Measurements from ENCODE around the gene PCDHGC5.

PCDHGC5 gene

DNA sequence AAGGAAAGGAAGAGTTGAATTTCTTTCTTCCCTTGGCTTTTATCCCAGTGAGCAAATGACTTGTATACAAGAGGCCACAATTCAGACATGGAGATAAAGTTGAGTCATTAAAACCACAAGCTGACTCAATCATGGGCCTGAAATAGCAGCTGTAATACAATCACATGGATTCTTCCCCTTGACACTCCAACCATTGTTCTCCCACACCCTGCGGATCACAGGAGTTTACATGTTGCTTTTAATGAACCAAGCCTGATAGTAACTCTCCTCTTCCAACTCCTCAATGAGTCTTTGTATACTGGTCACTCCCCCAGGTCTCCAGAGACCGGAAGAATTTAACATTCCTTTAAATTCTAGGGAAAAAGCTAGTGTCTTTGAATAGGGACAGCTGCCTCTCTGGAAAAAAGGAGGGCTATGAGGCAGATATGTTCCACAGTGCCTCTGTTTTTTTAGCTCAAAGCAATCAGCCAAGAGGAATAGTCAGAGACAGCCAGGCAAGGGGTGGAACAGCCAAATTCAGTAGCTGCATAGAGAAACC lies 32.4 kb downstream of the PCDHGC5 start:
- no peak for DNase-seq (ENCODE audit: low spot score)
- TF ChIP-seq, protein P1, sequence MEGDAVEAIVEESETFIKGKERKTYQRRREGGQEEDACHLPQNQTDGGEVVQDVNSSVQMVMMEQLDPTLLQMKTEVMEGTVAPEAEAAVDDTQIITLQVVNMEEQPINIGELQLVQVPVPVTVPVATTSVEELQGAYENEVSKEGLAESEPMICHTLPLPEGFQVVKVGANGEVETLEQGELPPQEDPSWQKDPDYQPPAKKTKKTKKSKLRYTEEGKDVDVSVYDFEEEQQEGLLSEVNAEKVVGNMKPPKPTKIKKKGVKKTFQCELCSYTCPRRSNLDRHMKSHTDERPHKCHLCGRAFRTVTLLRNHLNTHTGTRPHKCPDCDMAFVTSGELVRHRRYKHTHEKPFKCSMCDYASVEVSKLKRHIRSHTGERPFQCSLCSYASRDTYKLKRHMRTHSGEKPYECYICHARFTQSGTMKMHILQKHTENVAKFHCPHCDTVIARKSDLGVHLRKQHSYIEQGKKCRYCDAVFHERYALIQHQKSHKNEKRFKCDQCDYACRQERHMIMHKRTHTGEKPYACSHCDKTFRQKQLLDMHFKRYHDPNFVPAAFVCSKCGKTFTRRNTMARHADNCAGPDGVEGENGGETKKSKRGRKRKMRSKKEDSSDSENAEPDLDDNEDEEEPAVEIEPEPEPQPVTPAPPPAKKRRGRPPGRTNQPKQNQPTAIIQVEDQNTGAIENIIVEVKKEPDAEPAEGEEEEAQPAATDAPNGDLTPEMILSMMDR (IDR thresholded peaks at IDR 0.05; ENCODE audit: extremely low read depth, insufficient read depth, missing control alignments): no peak
- in situ Hi-C loops (cut with MboI; ENCODE audit: low pct_unique_long_range_greater_than_20kb, low sequenced_read_pairs, unreplicated experiment): no loop called here

GRCh38 chr5:141522301-141522700 lies 33.4 kb downstream of the PCDHGC5 start:
- TF ChIP-seq, protein P1 (IDR thresholded peaks at IDR 0.05; ENCODE audit: extremely low read depth, insufficient read depth, missing control alignments): no peak
- in situ Hi-C loops (cut with MboI; ENCODE audit: low pct_unique_long_range_greater_than_20kb, low sequenced_read_pairs, unreplicated experiment): no loop called here
- no peak for DNase-seq (ENCODE audit: low spot score)

- in situ Hi-C loops (cut with MboI; ENCODE audit: low pct_unique_long_range_greater_than_20kb, low sequenced_read_pairs, unreplicated experiment): no loop called here
- no peak for DNase-seq (ENCODE audit: low spot score)
- TF ChIP-seq, protein P1 (IDR thresholded peaks at IDR 0.05; ENCODE audit: extremely low read depth, insufficient read depth, missing control alignments): no peak
Measured at GRCh38 chr5:141523991-141524390, 35.1 kb downstream of the PCDHGC5 start.

- DNase-seq (ENCODE audit: low spot score): peak; percentile 57
- in situ Hi-C loops (cut with MboI; ENCODE audit: low pct_unique_long_range_greater_than_20kb, low sequenced_read_pairs, unreplicated experiment): no loop called here
- TF ChIP-seq, protein P1 (IDR thresholded peaks at IDR 0.05; ENCODE audit: extremely low read depth, insufficient read depth, missing control alignments): peak; percentile 99
Measured at GRCh38 chr5:141524604-141525597, 36.0 kb downstream of the PCDHGC5 start.

GRCh38 chr5:141525653-141526052 lies 36.8 kb downstream of the PCDHGC5 start:
- no peak for DNase-seq (ENCODE audit: low spot score)
- in situ Hi-C loops (cut with MboI; ENCODE audit: low pct_unique_long_range_greater_than_20kb, low sequenced_read_pairs, unreplicated experiment): no loop called here

GRCh38 chr5:141527426-141527825 lies 38.5 kb downstream of the PCDHGC5 start:
- TF ChIP-seq, protein P1 (IDR thresholded peaks at IDR 0.05; ENCODE audit: extremely low read depth, insufficient read depth, missing control alignments): no peak
- in situ Hi-C loops (cut with MboI; ENCODE audit: low pct_unique_long_range_greater_than_20kb, low sequenced_read_pairs, unreplicated experiment): no loop called here
- no peak for DNase-seq (ENCODE audit: low spot score)

More at GRCh38 chr5:141525653-141526052, 36.8 kb downstream of the PCDHGC5 start:
- TF ChIP-seq, protein P1 (IDR thresholded peaks at IDR 0.05; ENCODE audit: extremely low read depth, insufficient read depth, missing control alignments): no peak

All from GM13977 (cell line).